Stomach (tissue), 19 donors: ENCODE results near the gene HOXC13. TPM values are rescaled to one million over a fixed set of nuclear protein-coding genes. Genes with fewer than 3 reads are reported as not detected.

Experiments used
- DNase-seq, 2 donors: peaks; one replicate each; pipeline versions ENCODE4 v3.0.0 to v3.0.0-alpha.2; 2013 to 2019
- H3K27ac ChIP-seq, 5 donors: fragments of 200-600 bp in 4 of 5; sonication (generic) in 4 of 5; one replicate each; pipeline ENCODE4 v1.5.1; 2013 to 2019; ENCODE audit warnings: mild to moderate bottlenecking in 1 of 5, moderate library complexity in 1 of 5
- H3K27me3 ChIP-seq, 3 donors: fragments of 200-600 bp; sonication (generic); one replicate each; pipeline ENCODE4 v1.5.1; 2017 to 2019; ENCODE audit warnings: mixed run types in 1 of 3
- H3K36me3 ChIP-seq, 4 donors: fragments of 200-600 bp; sonication (generic); 1 replicate in 3 of 4; 2 replicates in 1 of 4; pipeline ENCODE4 v1.5.1; 2016 to 2019
- H3K4me1 ChIP-seq, 4 donors: fragments of 200-600 bp; sonication (generic); one replicate each; pipeline ENCODE4 v1.5.1; 2016 to 2019
- H3K4me3 ChIP-seq, 4 donors: fragments of 200-600 bp; sonication (generic) in 3 of 4; one replicate each; pipeline ENCODE4 v1.5.1; 2016 to 2019; ENCODE audit warnings: mild to moderate bottlenecking in 1 of 4
- H3K9me3 ChIP-seq, 4 donors: fragments of 200-600 bp; sonication (generic); one replicate each; pipeline ENCODE4 v1.5.1; 2016 to 2019
- CTCF ChIP-seq, 7 experiments: fragments of 450-650 bp in 4 of 7; fragments of 200-600 bp in 3 of 7; sonication (generic) in 3 of 7; IDR thresholded peaks; one replicate each; pipeline ENCODE4 v1.5.1; 2016 to 2019; ENCODE audit warnings: antibody characterized with exemption in 7 of 7, control low read depth in 2 of 7, mild to moderate bottlenecking in 1 of 7
- EP300 ChIP-seq: sonication (generic); formaldehyde crosslinking; IDR thresholded peaks from one replicate; pipeline ENCODE4 v1.6.1; 2017; ENCODE audit warnings: antibody characterized with exemption
- POLR2A ChIP-seq, 4 donors: fragments of 450-650 bp; IDR thresholded peaks; one replicate each; pipeline ENCODE4 v1.6.1; 2016; ENCODE audit warnings: antibody characterized with exemption in 4 of 4, control low read depth in 2 of 4, mild to moderate bottlenecking in 1 of 4, moderate library complexity in 1 of 4
- POLR2AphosphoS5 ChIP-seq, 3 donors: sonication (generic); formaldehyde crosslinking; IDR thresholded peaks; one replicate each; pipeline ENCODE4 v1.6.1; 2016; ENCODE audit warnings: antibody characterized with exemption in 3 of 3
- WGBS, 5 donors: extraction: QIAGEN DNeasy Blood & Tissue Kit in 3 of 5; methylation state at CpG; one replicate each; pipeline versions ENCODE4 v1.1.5 to v1.1.7; 2013 to 2018; 5-methylcytosine and 5-hydroxymethylcytosine counted together
- intact Hi-C: fragments of 100-400 bp; cut with DNase I; formaldehyde crosslinking; loops from one replicate; pipeline ENCODE4 v1.15.1; 2023; ENCODE audit warnings: low total_unique reads
- long read RNA-seq, 10 donors: transcript quantifications; one replicate each; lab custom pipeline, GENCODE V29; 2026
- polyA plus RNA-seq, 3 donors: library from polyadenylated mRNA; stranded (reverse); fragments of 200-250 nt; gene quantifications; one replicate each; pipeline ENCODE4 v1.2.3, GENCODE V29; 2013
- total RNA-seq, 5 donors: library from RNA; depleted of rRNA; stranded (reverse); fragments of >200 nt; gene quantifications; one replicate each; pipeline versions ENCODE4 v1.1.0 to v1.2.3, GENCODE V29; 2014 to 2016
- donor health status: healthy with polysubstance abuse.
- donor health status: Bipolar disorder and iron deficiency.
- donor health status: healthy.

The HOXC13 gene, protein sequence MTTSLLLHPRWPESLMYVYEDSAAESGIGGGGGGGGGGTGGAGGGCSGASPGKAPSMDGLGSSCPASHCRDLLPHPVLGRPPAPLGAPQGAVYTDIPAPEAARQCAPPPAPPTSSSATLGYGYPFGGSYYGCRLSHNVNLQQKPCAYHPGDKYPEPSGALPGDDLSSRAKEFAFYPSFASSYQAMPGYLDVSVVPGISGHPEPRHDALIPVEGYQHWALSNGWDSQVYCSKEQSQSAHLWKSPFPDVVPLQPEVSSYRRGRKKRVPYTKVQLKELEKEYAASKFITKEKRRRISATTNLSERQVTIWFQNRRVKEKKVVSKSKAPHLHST
- total RNA-seq (not detected), polyA plus RNA-seq (not detected)
- long read RNA-seq, donor 1, result 0 reads
- long read RNA-seq, donor 2, result 0 reads
- long read RNA-seq, donor 3, result 0 reads
- long read RNA-seq, donor 4, result 0 reads
- long read RNA-seq, donor 5, result 0 reads
- long read RNA-seq, donor 6, result 0 reads
- long read RNA-seq, donor 7, result 0 reads
- long read RNA-seq, donor 8, result 0 reads
- long read RNA-seq, donor 9, result 0 reads
- long read RNA-seq, donor 10, result 0 reads

DNA sequence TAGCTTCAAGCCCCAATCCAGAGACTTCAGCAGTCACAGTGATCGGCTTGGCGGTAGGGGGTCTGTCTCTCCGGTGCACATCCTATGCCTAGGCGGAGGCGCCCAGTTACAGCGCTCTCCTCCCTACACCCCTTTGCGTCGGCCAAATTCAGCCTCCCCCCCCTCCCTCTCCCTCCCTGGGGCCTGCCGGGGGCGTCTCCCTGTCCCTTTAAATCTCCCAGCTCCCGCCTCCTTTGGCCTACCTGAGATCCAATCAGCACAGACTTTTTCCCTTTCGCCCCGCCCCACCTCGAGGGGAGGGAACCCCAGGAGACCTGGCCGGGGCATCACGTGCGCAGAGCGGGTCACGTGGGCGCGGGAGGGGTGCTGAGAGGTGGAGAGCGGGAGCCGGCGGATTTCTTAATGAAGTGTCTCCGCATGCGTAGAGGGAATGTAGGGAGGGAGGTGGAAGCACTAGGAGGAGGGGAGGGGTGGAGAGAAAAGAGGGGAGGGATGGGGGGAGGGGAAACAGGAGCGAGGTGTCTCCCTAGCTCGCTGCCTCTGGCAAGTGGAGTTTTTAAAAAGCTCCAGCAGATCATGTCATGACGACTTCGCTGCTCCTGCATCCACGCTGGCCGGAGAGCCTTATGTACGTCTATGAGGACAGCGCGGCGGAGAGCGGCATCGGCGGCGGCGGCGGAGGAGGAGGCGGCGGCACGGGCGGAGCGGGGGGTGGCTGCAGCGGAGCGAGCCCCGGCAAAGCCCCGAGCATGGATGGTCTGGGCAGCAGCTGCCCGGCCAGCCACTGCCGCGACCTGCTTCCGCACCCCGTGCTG, at the start of gene HOXC13:
TSS of gene HOXC13 (plus strand) at position 506 of the 815 bp plus-strand sequence. CDS start at position 582, 76 bp downstream.
- DNase-seq, result peak in 1 of 2 donors; percentile 72
- 6 to 10% (median 8%) methylated on average over 36 to 56 of the region's 56 CpGs for WGBS, 5 donors
- TF ChIP-seq CTCF (IDR thresholded peaks at IDR 0.05) (no peak), POLR2AphosphoS5 (IDR thresholded peaks at IDR 0.05) (no peak), POLR2A (IDR thresholded peaks at IDR 0.05) (no peak), EP300 (no peak)
- peaks cover 0 to 34% (median 19%) of the 10 kb centered on the region in 4 donors for H3K4me1 ChIP-seq
- H3K27me3 ChIP-seq, result peaks cover 42 to 100% (median 97%) of the 10 kb centered on the region in 3 donors
- intact Hi-C loops, result no loop called here
- H3K4me3 ChIP-seq, result peak within 1 kb of the TSS in 1 of 4 donors; percentile 4
- no peak within 1 kb of the TSS for H3K27ac ChIP-seq
- H3K36me3 ChIP-seq, result no peaks in the 10 kb centered on the region
- no peaks in the 10 kb centered on the region for H3K9me3 ChIP-seq

DNA sequence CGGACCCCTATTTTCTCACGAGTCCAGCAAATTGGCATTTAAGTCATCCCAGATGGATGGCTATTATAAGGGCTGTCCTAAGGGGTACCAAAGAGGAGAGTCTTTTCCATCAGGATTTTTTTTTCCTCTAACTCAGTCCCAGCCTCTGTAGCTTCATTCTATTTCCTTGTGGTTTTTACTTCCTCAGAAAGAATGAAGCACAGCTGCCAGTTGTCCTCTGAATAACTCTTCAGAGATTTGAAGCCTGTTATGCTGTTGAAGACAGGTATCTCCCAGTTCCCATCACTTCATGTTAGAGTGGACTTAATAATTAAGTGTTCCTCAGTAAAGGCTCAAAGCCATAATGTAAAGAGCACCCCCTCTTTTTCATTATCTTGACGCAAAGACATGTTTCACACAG, 48.5 kb upstream of the HOXC13 start:
- intact Hi-C loops, result no loop called here
- peaks cover 0 to 68% (median 20%) of the 10 kb centered on the region in 3 donors for H3K27me3 ChIP-seq
- 78 to 90% (median 83%) methylated on average over 3 of the region's 3 CpGs for WGBS, 5 donors
- no peak for TF ChIP-seq POLR2AphosphoS5 (IDR thresholded peaks at IDR 0.05)
- no peak for TF ChIP-seq POLR2A (IDR thresholded peaks at IDR 0.05)
- TF ChIP-seq EP300, result no peak
- no peaks in the 10 kb centered on the region for H3K36me3 ChIP-seq
- H3K4me1 ChIP-seq, result no peaks in the 10 kb centered on the region
- no peak for DNase-seq
- no peak overlapping the region for H3K27ac ChIP-seq
- no peak overlapping the region for H3K4me3 ChIP-seq
- H3K9me3 ChIP-seq, result no peaks in the 10 kb centered on the region

GRCh38 chr12:53892762-53893395, 45.8 kb upstream of the HOXC13 start:
- no peaks in the 10 kb centered on the region for H3K36me3 ChIP-seq
- peaks cover 0 to 74% (median 20%) of the 10 kb centered on the region in 3 donors for H3K27me3 ChIP-seq
- DNase-seq, result no peak
- H3K9me3 ChIP-seq, result no peaks in the 10 kb centered on the region
- TF ChIP-seq POLR2A (IDR thresholded peaks at IDR 0.05) (no peak), POLR2AphosphoS5 (IDR thresholded peaks at IDR 0.05) (no peak), EP300 (no peak), CTCF (IDR thresholded peaks at IDR 0.05) (no peak)
- H3K4me1 ChIP-seq, result no peaks in the 10 kb centered on the region
- no peak overlapping the region for H3K27ac ChIP-seq
- 55 to 79% (median 64%) methylated on average over 3 of the region's 3 CpGs for WGBS, 5 donors
- intact Hi-C loops, result no loop called here
- H3K4me3 ChIP-seq, result no peak overlapping the region

- no peaks in the 10 kb centered on the region for H3K9me3 ChIP-seq
- WGBS, 5 donors, result 59 to 85% (median 71%) methylated on average over 1 of the region's 1 CpG
- H3K27ac ChIP-seq, result no peak overlapping the region
- H3K4me3 ChIP-seq, result no peak overlapping the region
- H3K36me3 ChIP-seq, result no peaks in the 10 kb centered on the region
- H3K4me1 ChIP-seq, result no peaks in the 10 kb centered on the region
- no peak for DNase-seq
- TF ChIP-seq CTCF (IDR thresholded peaks at IDR 0.05) (no peak), EP300 (no peak), POLR2AphosphoS5 (IDR thresholded peaks at IDR 0.05) (no peak)
- H3K27me3 ChIP-seq, result peaks cover 0 to 76% (median 10%) of the 10 kb centered on the region in 3 donors
- intact Hi-C loops, result no loop called here
These were observed 39.4 kb upstream of the HOXC13 start for GRCh38 chr12:53899230-53899629.
